Neuron (in vitro differentiated cells): ENCODE results near the gene RAPGEF4.

Experiments
- H2AFZ ChIP-seq: one replicate; pipeline ENCODE4 v1.6.1; 2013; ENCODE audit warnings: low read depth, mild to moderate bottlenecking, inconsistent platforms, low read length, moderate library complexity
- H3K27me3 ChIP-seq: one replicate; pipeline ENCODE4 v1.6.1; 2013; ENCODE audit warnings: low read length; ENCODE audit not compliant: insufficient read depth
- H3K36me3 ChIP-seq: one replicate; pipeline ENCODE4 v1.6.1; 2013; ENCODE audit warnings: low read length; ENCODE audit not compliant: insufficient read depth
- H3K4me1 ChIP-seq: one replicate; pipeline ENCODE4 v1.6.1; 2013; ENCODE audit warnings: low read length; ENCODE audit not compliant: insufficient read depth
- H3K4me3 ChIP-seq: 2 replicates; pipeline ENCODE4 v1.5.1; 2013; ENCODE audit warnings: mild to moderate bottlenecking, low read length, moderate library complexity
- H3K9me3 ChIP-seq: one replicate; pipeline ENCODE4 v1.6.1; 2013; ENCODE audit warnings: low read length

Gene RAPGEF4

GRCh38 chr2:173044686-173045085 is 309.0 kb downstream of the RAPGEF4 start:
- Histone ChIP-seq H3K9me3 (no peaks in the 10 kb centered on the region), H3K36me3 (no peaks in the 10 kb centered on the region), H3K27me3 (no peaks in the 10 kb centered on the region), H2AFZ (no peak overlapping the region), H3K4me3 (no peak overlapping the region), H3K4me1 (no peaks in the 10 kb centered on the region)

GRCh38 chr2:173045181-173045580 is 309.5 kb downstream of the RAPGEF4 start:
- H2AFZ ChIP-seq = no peak overlapping the region
- no peaks in the 10 kb centered on the region for H3K27me3 ChIP-seq
- no peak overlapping the region for H3K4me3 ChIP-seq
- H3K9me3 ChIP-seq = no peaks in the 10 kb centered on the region
- no peaks in the 10 kb centered on the region for H3K4me1 ChIP-seq
- H3K36me3 ChIP-seq = no peaks in the 10 kb centered on the region

- Histone ChIP-seq H3K4me1 (no peaks in the 10 kb centered on the region), H3K4me3 (no peak overlapping the region), H3K27me3 (no peaks in the 10 kb centered on the region), H3K9me3 (no peaks in the 10 kb centered on the region), H2AFZ (no peak overlapping the region), H3K36me3 (no peaks in the 10 kb centered on the region)
Observed at GRCh38 chr2:173048522-173048896, 312.9 kb downstream of the RAPGEF4 start.

GRCh38 chr2:173048897-173049661 is 313.4 kb downstream of the RAPGEF4 start:
- Histone ChIP-seq H3K4me1 (no peaks in the 10 kb centered on the region), H3K27me3 (no peaks in the 10 kb centered on the region), H2AFZ (no peak overlapping the region), H3K4me3 (no peak overlapping the region), H3K36me3 (no peaks in the 10 kb centered on the region), H3K9me3 (no peaks in the 10 kb centered on the region)

GRCh38 chr2:173049831-173050230 is 314.2 kb downstream of the RAPGEF4 start:
- Histone ChIP-seq H3K9me3 (no peaks in the 10 kb centered on the region), H3K4me3 (no peak overlapping the region), H3K4me1 (no peaks in the 10 kb centered on the region), H2AFZ (no peak overlapping the region), H3K27me3 (no peaks in the 10 kb centered on the region), H3K36me3 (no peaks in the 10 kb centered on the region)

- H2AFZ ChIP-seq = no peak overlapping the region
- H3K4me3 ChIP-seq = no peak overlapping the region
- no peaks in the 10 kb centered on the region for H3K27me3 ChIP-seq
- H3K36me3 ChIP-seq = no peaks in the 10 kb centered on the region
- no peaks in the 10 kb centered on the region for H3K4me1 ChIP-seq
- H3K9me3 ChIP-seq = no peaks in the 10 kb centered on the region
Observed at GRCh38 chr2:173050684-173051083, 315.0 kb downstream of the RAPGEF4 start.

- Histone ChIP-seq H3K27me3 (no peaks in the 10 kb centered on the region), H3K36me3 (no peaks in the 10 kb centered on the region), H3K4me1 (no peaks in the 10 kb centered on the region), H2AFZ (no peak overlapping the region), H3K9me3 (no peaks in the 10 kb centered on the region), H3K4me3 (no peak overlapping the region)
Observed at GRCh38 chr2:173051463-173052215, 316.0 kb downstream of the RAPGEF4 start.

- no peak overlapping the region for H2AFZ ChIP-seq
- no peaks in the 10 kb centered on the region for H3K27me3 ChIP-seq
Observed at GRCh38 chr2:173053043-173053699, 317.5 kb downstream of the RAPGEF4 start.

GRCh38 chr2:173054466-173054865 is 318.8 kb downstream of the RAPGEF4 start:
- no peaks in the 10 kb centered on the region for H3K27me3 ChIP-seq
- no peaks in the 10 kb centered on the region for H3K36me3 ChIP-seq
- no peaks in the 10 kb centered on the region for H3K9me3 ChIP-seq
- no peak overlapping the region for H3K4me3 ChIP-seq
- H3K4me1 ChIP-seq = no peaks in the 10 kb centered on the region
- no peak overlapping the region for H2AFZ ChIP-seq

More at GRCh38 chr2:173053043-173053699, 317.5 kb downstream of the RAPGEF4 start:
- Histone ChIP-seq H3K36me3 (no peaks in the 10 kb centered on the region), H3K4me1 (no peaks in the 10 kb centered on the region), H3K9me3 (no peaks in the 10 kb centered on the region), H3K4me3 (no peak overlapping the region)

- H3K4me3 ChIP-seq = no peak overlapping the region
- no peak overlapping the region for H2AFZ ChIP-seq
- H3K27me3 ChIP-seq = no peaks in the 10 kb centered on the region
- no peaks in the 10 kb centered on the region for H3K9me3 ChIP-seq
- H3K36me3 ChIP-seq = no peaks in the 10 kb centered on the region
- H3K4me1 ChIP-seq = peaks cover 3% of the 10 kb centered on the region
Observed at GRCh38 chr2:173056705-173057364, 321.2 kb downstream of the RAPGEF4 start.

- no peak overlapping the region for H2AFZ ChIP-seq
- H3K4me3 ChIP-seq = no peak overlapping the region
- no peaks in the 10 kb centered on the region for H3K36me3 ChIP-seq
- no peaks in the 10 kb centered on the region for H3K27me3 ChIP-seq
- H3K9me3 ChIP-seq = no peaks in the 10 kb centered on the region
- H3K4me1 ChIP-seq = peaks cover 3% of the 10 kb centered on the region
Observed at GRCh38 chr2:173058097-173058496, 322.5 kb downstream of the RAPGEF4 start.

- Histone ChIP-seq H3K36me3 (no peaks in the 10 kb centered on the region), H3K4me1 (peaks cover 3% of the 10 kb centered on the region), H3K4me3 (no peak overlapping the region), H2AFZ (no peak overlapping the region), H3K9me3 (no peaks in the 10 kb centered on the region), H3K27me3 (no peaks in the 10 kb centered on the region)
Observed at GRCh38 chr2:173058673-173059072, 323.0 kb downstream of the RAPGEF4 start.

- H3K4me3 ChIP-seq = no peak overlapping the region
- H2AFZ ChIP-seq = no peak overlapping the region
- no peaks in the 10 kb centered on the region for H3K27me3 ChIP-seq
- no peaks in the 10 kb centered on the region for H3K9me3 ChIP-seq
- no peaks in the 10 kb centered on the region for H3K36me3 ChIP-seq
- peaks cover 3% of the 10 kb centered on the region for H3K4me1 ChIP-seq
Observed at GRCh38 chr2:173059292-173059691, 323.6 kb downstream of the RAPGEF4 start.
